Trophoblast cell (in vitro differentiated cells and primary cell): ENCODE data around the gene PACSIN2.

Experiments used
- DNase-seq, 2 donors: peaks; one replicate each; pipeline ENCODE4 v3.0.0-alpha.2; 2016
- H2AFZ ChIP-seq: 2 replicates; pipeline ENCODE4 v1.6.1; 2013; ENCODE audit warnings: low read length, moderate library complexity, mild to moderate bottlenecking; ENCODE audit not compliant: insufficient read depth, poor library complexity
- H2AK5ac ChIP-seq: 2 replicates; pipeline ENCODE4 v1.6.1; 2013; ENCODE audit warnings: mild to moderate bottlenecking, low read length
- H2BK120ac ChIP-seq: 2 replicates; pipeline ENCODE4 v1.6.1; 2013; ENCODE audit warnings: low read length, mild to moderate bottlenecking, moderate library complexity; ENCODE audit not compliant: insufficient read depth, poor library complexity
- H2BK12ac ChIP-seq: 2 replicates; pipeline ENCODE4 v1.6.1; 2013; ENCODE audit warnings: mild to moderate bottlenecking, low read length, moderate library complexity
- H2BK5ac ChIP-seq: 2 replicates; pipeline ENCODE4 v1.6.1; 2013; ENCODE audit warnings: low read length, low read depth, moderate library complexity, mild to moderate bottlenecking; ENCODE audit not compliant: poor library complexity
- H3K14ac ChIP-seq: 2 replicates; pipeline ENCODE4 v1.6.1; 2013; ENCODE audit warnings: mild to moderate bottlenecking, low read length
- H3K18ac ChIP-seq: 2 replicates; pipeline ENCODE4 v1.6.1; 2013; ENCODE audit warnings: mild to moderate bottlenecking, low read length
- H3K23ac ChIP-seq: 2 replicates; pipeline ENCODE4 v1.6.1; 2013; ENCODE audit warnings: low read length
- H3K27ac ChIP-seq: 2 replicates; pipeline ENCODE4 v1.5.1; 2013; ENCODE audit warnings: low read depth, mild to moderate bottlenecking, inconsistent platforms, low read length, moderate library complexity
- H3K27me3 ChIP-seq: 2 replicates; pipeline ENCODE4 v1.6.1; 2013; ENCODE audit warnings: inconsistent platforms, mild to moderate bottlenecking, low read length, moderate library complexity; ENCODE audit not compliant: insufficient read depth
- H3K36me3 ChIP-seq, 2 experiments: 1 replicate in 1 of 2; 2 replicates in 1 of 2; pipeline ENCODE4 v1.6.1; 2013; ENCODE audit warnings: low read length in 2 of 2, mild to moderate bottlenecking in 2 of 2, moderate library complexity in 1 of 2; ENCODE audit not compliant: insufficient read depth in 2 of 2, control insufficient read depth in 1 of 2
- H3K4ac ChIP-seq: 2 replicates; pipeline ENCODE4 v1.6.1; 2013; ENCODE audit warnings: low read depth, mild to moderate bottlenecking, low read length, moderate library complexity
- H3K4me1 ChIP-seq, 2 experiments: 1 replicate in 1 of 2; 2 replicates in 1 of 2; pipeline ENCODE4 v1.6.1; 2013; ENCODE audit warnings: low read length in 2 of 2, mild to moderate bottlenecking in 2 of 2, moderate library complexity in 1 of 2; ENCODE audit not compliant: insufficient read depth in 2 of 2, control insufficient read depth in 1 of 2
- H3K4me2 ChIP-seq: 2 replicates; pipeline ENCODE4 v1.6.1; 2013; ENCODE audit warnings: inconsistent platforms, mild to moderate bottlenecking, low read length, moderate library complexity
- H3K4me3 ChIP-seq: 2 replicates; pipeline ENCODE4 v1.5.1; 2013; ENCODE audit warnings: mild to moderate bottlenecking, low read depth, low read length, inconsistent platforms
- H3K79me1 ChIP-seq: one replicate; pipeline ENCODE4 v1.6.1; 2013; ENCODE audit warnings: low read length
- H3K79me2 ChIP-seq: 2 replicates; pipeline ENCODE4 v1.6.1; 2013; ENCODE audit warnings: low read length, mild to moderate bottlenecking; ENCODE audit not compliant: control insufficient read depth, insufficient read depth, poor library complexity
- H3K9ac ChIP-seq: 2 replicates; pipeline ENCODE4 v1.6.1; 2013; ENCODE audit warnings: mild to moderate bottlenecking, low read length
- H3K9me3 ChIP-seq: 2 replicates; pipeline ENCODE4 v1.6.1; 2013; ENCODE audit warnings: low read depth, mild to moderate bottlenecking, control low read depth, inconsistent platforms, low read length; ENCODE audit not compliant: insufficient read depth
- H4K12ac ChIP-seq: 2 replicates; pipeline ENCODE4 v1.6.1; 2013; ENCODE audit warnings: low read depth, mild to moderate bottlenecking, low read length, moderate library complexity
- H4K8ac ChIP-seq: 2 replicates; pipeline ENCODE4 v1.6.1; 2013; ENCODE audit warnings: low read depth, mild to moderate bottlenecking, low read length, moderate library complexity
- H4K91ac ChIP-seq: one replicate; pipeline ENCODE4 v1.6.1; 2013; ENCODE audit warnings: low read depth, mild to moderate bottlenecking, low read length, moderate library complexity
- WGBS: extraction: QIAGEN DNeasy Blood & Tissue Kit; methylation state at CpG from one replicate; pipeline ENCODE4 v1.1.7; 2013; ENCODE audit warnings: missing lambda C conversion rate; ENCODE audit not compliant: insufficient read length, insufficient coverage; ENCODE audit errors: extremely low coverage; 5-methylcytosine and 5-hydroxymethylcytosine counted together

Gene PACSIN2

GRCh38 chr22:43007519-43008102 lies 7.3 kb downstream of the PACSIN2 start:
- Histone ChIP-seq H3K4ac (peak overlapping the region; percentile 9), H3K79me2 (peaks cover 29% of the 10 kb centered on the region), H3K27ac (peak overlapping the region; percentile 37), H3K9me3 (no peaks in the 10 kb centered on the region), H3K23ac (no peak overlapping the region), H3K4me3 (no peak overlapping the region), H3K4me1 (peaks cover 34 to 45% of the 10 kb centered on the region in 2 experiments), H2AK5ac (no peak overlapping the region), H4K91ac (no peak overlapping the region), H4K8ac (no peak overlapping the region), H3K14ac (no peak overlapping the region), H3K27me3 (no peaks in the 10 kb centered on the region), H3K4me2 (no peak overlapping the region), H3K9ac (no peak overlapping the region), H3K36me3 (no peaks in the 10 kb centered on the region), H2BK12ac (no peak overlapping the region), H2BK120ac (no peak overlapping the region), H2BK5ac (no peak overlapping the region), H3K79me1 (peaks cover 12% of the 10 kb centered on the region), H3K18ac (no peak overlapping the region), H2AFZ (no peak overlapping the region), H4K12ac (no peak overlapping the region)
- peak in 1 of 2 donors; percentile 43 for DNase-seq
- no CpG with 5 or more reads among the region's 5 CpGs for WGBS

- Histone ChIP-seq H2BK12ac (no peak overlapping the region), H4K12ac (no peak overlapping the region), H3K14ac (no peak overlapping the region), H4K91ac (peak overlapping the region; percentile 23), H2AK5ac (no peak overlapping the region), H3K4me1 (peaks cover 27 to 47% of the 10 kb centered on the region in 2 experiments), H4K8ac (no peak overlapping the region), H3K4me3 (no peak overlapping the region), H3K79me2 (peaks cover 32% of the 10 kb centered on the region), H2BK120ac (no peak overlapping the region), H3K9ac (no peak overlapping the region), H3K4ac (peak overlapping the region; percentile 64), H3K36me3 (no peaks in the 10 kb centered on the region), H3K27me3 (no peaks in the 10 kb centered on the region), H3K18ac (no peak overlapping the region), H3K27ac (peak overlapping the region; percentile 3), H2AFZ (no peak overlapping the region), H2BK5ac (no peak overlapping the region), H3K4me2 (no peak overlapping the region), H3K9me3 (no peaks in the 10 kb centered on the region), H3K79me1 (peaks cover 12% of the 10 kb centered on the region), H3K23ac (no peak overlapping the region)
- DNase-seq, result peak; percentile 85 to 86
- no CpG with 5 or more reads among the region's 7 CpGs for WGBS
Observed at GRCh38 chr22:43006753-43007152, 8.2 kb downstream of the PACSIN2 start.

- Histone ChIP-seq H2BK12ac (no peak overlapping the region), H3K4me2 (no peak overlapping the region), H3K27me3 (no peaks in the 10 kb centered on the region), H3K18ac (no peak overlapping the region), H3K79me1 (peaks cover 12% of the 10 kb centered on the region), H3K9ac (no peak overlapping the region), H2BK120ac (no peak overlapping the region), H3K4me1 (peaks cover 31 to 51% of the 10 kb centered on the region in 2 experiments), H3K9me3 (no peaks in the 10 kb centered on the region), H3K79me2 (peaks cover 35% of the 10 kb centered on the region), H3K27ac (no peak overlapping the region), H2AK5ac (no peak overlapping the region), H2AFZ (no peak overlapping the region), H4K91ac (no peak overlapping the region), H4K8ac (no peak overlapping the region), H4K12ac (no peak overlapping the region), H3K14ac (no peak overlapping the region), H2BK5ac (no peak overlapping the region), H3K4ac (peak overlapping the region; percentile 64), H3K23ac (no peak overlapping the region), H3K4me3 (no peak overlapping the region), H3K36me3 (no peaks in the 10 kb centered on the region)
- DNase-seq, result peak; percentile 88 to 90
- WGBS, result no CpG with 5 or more reads among the region's 5 CpGs
Observed at GRCh38 chr22:43006016-43006505, 8.9 kb downstream of the PACSIN2 start.

GRCh38 chr22:43005106-43005505 lies 9.8 kb downstream of the PACSIN2 start:
- H3K14ac ChIP-seq, result no peak overlapping the region
- no peak overlapping the region for H2BK120ac ChIP-seq
- H3K23ac ChIP-seq, result no peak overlapping the region
- no peak overlapping the region for H3K4me2 ChIP-seq
- H3K9me3 ChIP-seq, result no peaks in the 10 kb centered on the region
- H3K27ac ChIP-seq, result no peak overlapping the region
- no peak overlapping the region for H4K8ac ChIP-seq
- H3K4ac ChIP-seq, result peak overlapping the region; percentile 64
- no peak overlapping the region for H3K4me3 ChIP-seq
- no peak overlapping the region for H4K91ac ChIP-seq
- H4K12ac ChIP-seq, result no peak overlapping the region
- peaks cover 0 to under 1% of the 10 kb centered on the region in 2 experiments for H3K36me3 ChIP-seq
- no CpG with 5 or more reads among the region's 2 CpGs for WGBS
- H3K27me3 ChIP-seq, result no peaks in the 10 kb centered on the region
- peaks cover 40% of the 10 kb centered on the region for H3K79me2 ChIP-seq
- no peak overlapping the region for H2AK5ac ChIP-seq
- no peak for DNase-seq
- H3K9ac ChIP-seq, result no peak overlapping the region
- H3K4me1 ChIP-seq, result peaks cover 33 to 54% of the 10 kb centered on the region in 2 experiments
- H2AFZ ChIP-seq, result no peak overlapping the region
- H3K79me1 ChIP-seq, result peaks cover 9% of the 10 kb centered on the region
- no peak overlapping the region for H2BK5ac ChIP-seq
- H2BK12ac ChIP-seq, result no peak overlapping the region
- no peak overlapping the region for H3K18ac ChIP-seq
